ENCODE measurements around the gene ARHGAP18. TPM values are rescaled to one million over a fixed set of nuclear protein-coding genes. Genes with fewer than 3 reads are reported as not detected.

Gene ARHGAP18
- total and polyA plus RNA-seq, 7 donors, result 1.6 to 6.8 (median 5.5) TPM

DNA sequence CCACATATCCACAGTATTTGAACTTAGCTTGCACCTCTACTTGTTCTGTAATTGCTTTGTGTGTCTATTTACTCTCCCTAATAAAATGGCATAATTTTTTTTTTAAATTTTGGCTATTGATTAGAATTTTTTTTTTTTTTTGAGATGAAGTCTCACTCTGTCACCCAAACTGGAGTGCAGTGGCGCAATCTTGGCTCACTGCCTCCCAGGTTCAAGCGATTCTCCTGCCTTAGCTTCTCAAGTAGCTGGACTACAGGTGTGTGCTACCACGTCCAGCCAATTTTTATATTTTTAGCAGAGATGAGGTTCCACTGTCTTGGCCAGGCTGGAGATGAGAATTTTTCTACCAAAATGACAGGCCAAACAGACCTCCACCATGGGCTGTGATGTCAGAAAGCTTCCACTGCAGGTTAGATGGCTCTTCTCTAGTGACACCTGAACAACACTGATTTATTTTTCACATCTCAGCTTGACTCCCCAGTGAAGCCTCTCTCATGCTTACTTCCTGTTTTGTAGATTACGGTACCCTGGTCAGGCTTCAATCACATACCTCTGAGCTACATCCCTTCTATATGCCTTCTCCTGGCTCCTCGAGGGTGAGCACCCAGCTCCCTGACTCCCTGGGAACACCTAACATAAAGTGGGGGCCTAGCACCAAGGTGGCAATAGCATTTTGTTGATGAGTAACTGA is 112.8 kb downstream of the ARHGAP18 start:
- Histone ChIP-seq H3K4me1 (no peaks in the 10 kb centered on the region), H3K9me3 (no peaks in the 10 kb centered on the region), H3K27ac (no peak overlapping the region), H3K36me3 (ENCODE audit: insufficient read depth in 1 of 2, low read depth in 1 of 2) (peaks cover 0 to 34% of the 10 kb centered on the region in 2 donors), H3K4me3 (no peak overlapping the region), H3K27me3 (ENCODE audit: insufficient read depth in 3 of 3, low read length in 2 of 3) (no peaks in the 10 kb centered on the region)
- DNase-seq, result no peak
- WGBS, 3 donors, result 62 to 87% (median 66%) methylated on average over 5 of the region's 5 CpGs
- ATAC-seq, result no peak
- TF ChIP-seq, protein P1, sequence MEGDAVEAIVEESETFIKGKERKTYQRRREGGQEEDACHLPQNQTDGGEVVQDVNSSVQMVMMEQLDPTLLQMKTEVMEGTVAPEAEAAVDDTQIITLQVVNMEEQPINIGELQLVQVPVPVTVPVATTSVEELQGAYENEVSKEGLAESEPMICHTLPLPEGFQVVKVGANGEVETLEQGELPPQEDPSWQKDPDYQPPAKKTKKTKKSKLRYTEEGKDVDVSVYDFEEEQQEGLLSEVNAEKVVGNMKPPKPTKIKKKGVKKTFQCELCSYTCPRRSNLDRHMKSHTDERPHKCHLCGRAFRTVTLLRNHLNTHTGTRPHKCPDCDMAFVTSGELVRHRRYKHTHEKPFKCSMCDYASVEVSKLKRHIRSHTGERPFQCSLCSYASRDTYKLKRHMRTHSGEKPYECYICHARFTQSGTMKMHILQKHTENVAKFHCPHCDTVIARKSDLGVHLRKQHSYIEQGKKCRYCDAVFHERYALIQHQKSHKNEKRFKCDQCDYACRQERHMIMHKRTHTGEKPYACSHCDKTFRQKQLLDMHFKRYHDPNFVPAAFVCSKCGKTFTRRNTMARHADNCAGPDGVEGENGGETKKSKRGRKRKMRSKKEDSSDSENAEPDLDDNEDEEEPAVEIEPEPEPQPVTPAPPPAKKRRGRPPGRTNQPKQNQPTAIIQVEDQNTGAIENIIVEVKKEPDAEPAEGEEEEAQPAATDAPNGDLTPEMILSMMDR (IDR thresholded peaks at IDR 0.05), result no peak
- intact Hi-C loops (cut with DNase I), result loop anchor here (5.0 to 10.0 kb wide), 3 partner anchors 135 to 425 kb away; no protein-coding TSS in a partner anchor

DNA sequence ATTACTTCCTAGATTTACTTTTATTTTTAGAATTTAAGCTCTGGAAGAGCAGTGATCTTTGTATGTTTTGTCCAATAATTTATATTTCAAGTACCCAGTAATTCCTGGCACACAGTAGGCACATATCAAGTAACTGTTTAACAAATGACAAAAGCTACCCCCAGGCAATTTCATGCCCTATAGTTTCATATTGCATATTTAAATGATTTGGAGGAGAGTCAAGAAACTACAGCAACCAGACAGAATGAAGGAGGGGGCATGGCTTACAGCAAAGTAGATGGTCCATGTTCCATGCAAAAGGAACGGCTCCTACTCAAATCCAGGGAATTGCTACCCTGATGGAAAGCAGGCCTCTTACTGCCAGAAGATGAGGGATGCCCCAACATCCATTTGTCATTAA is 113.5 kb downstream of the ARHGAP18 start:
- H3K9me3 ChIP-seq, result no peaks in the 10 kb centered on the region
- TF ChIP-seq, protein P1 (IDR thresholded peaks at IDR 0.05), result no peak
- no peaks in the 10 kb centered on the region for H3K27me3 ChIP-seq (ENCODE audit: insufficient read depth in 3 of 3, low read length in 2 of 3)
- WGBS, 3 donors, result 81 to 87% (median 86%) methylated on average over 1 of the region's 1 CpG
- H3K27ac ChIP-seq, result no peak overlapping the region
- no peaks in the 10 kb centered on the region for H3K4me1 ChIP-seq
- DNase-seq, result no peak
- intact Hi-C loops (cut with DNase I), result loop anchor here (5.0 to 10.0 kb wide), 3 partner anchors 136 to 426 kb away; no protein-coding TSS in a partner anchor
- ATAC-seq, result no peak
- H3K4me3 ChIP-seq, result no peak overlapping the region
- peaks cover 0 to 36% of the 10 kb centered on the region in 2 donors for H3K36me3 ChIP-seq (ENCODE audit: insufficient read depth in 1 of 2, low read depth in 1 of 2)

DNA sequence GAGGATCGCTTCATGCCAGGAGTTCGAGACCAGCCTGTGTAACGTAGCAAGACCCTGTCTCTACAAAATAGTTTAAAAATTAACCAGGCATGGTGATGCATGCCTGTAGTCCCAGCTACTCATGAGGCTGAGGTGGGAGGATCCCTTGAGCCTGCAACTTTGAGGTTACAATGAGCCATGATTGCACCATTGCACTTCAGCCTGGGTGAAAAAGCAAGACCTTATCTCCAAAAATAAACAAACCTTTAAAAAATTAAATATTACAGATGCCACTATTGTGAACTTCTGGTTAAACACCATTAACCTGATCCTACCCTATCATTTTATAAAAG is 116.8 kb downstream of the ARHGAP18 start:
- Histone ChIP-seq H3K27me3 (ENCODE audit: insufficient read depth in 3 of 3, low read length in 2 of 3) (no peaks in the 10 kb centered on the region), H3K4me1 (no peaks in the 10 kb centered on the region), H3K27ac (no peak overlapping the region), H3K4me3 (no peak overlapping the region), H3K36me3 (ENCODE audit: insufficient read depth in 1 of 2, low read depth in 1 of 2) (peaks cover 0 to 33% of the 10 kb centered on the region in 2 donors), H3K9me3 (no peaks in the 10 kb centered on the region)
- ATAC-seq (no peak), DNase-seq (no peak)
- 77 to 98% (median 97%) methylated on average over 3 of the region's 3 CpGs for WGBS, 3 donors
- TF ChIP-seq, protein P1 (IDR thresholded peaks at IDR 0.05), result no peak
- intact Hi-C loops (cut with DNase I), result loop anchor here in 1 of 2 donors (10.0 kb wide), 1 partner anchor 342 kb away; no protein-coding TSS in a partner anchor

DNA sequence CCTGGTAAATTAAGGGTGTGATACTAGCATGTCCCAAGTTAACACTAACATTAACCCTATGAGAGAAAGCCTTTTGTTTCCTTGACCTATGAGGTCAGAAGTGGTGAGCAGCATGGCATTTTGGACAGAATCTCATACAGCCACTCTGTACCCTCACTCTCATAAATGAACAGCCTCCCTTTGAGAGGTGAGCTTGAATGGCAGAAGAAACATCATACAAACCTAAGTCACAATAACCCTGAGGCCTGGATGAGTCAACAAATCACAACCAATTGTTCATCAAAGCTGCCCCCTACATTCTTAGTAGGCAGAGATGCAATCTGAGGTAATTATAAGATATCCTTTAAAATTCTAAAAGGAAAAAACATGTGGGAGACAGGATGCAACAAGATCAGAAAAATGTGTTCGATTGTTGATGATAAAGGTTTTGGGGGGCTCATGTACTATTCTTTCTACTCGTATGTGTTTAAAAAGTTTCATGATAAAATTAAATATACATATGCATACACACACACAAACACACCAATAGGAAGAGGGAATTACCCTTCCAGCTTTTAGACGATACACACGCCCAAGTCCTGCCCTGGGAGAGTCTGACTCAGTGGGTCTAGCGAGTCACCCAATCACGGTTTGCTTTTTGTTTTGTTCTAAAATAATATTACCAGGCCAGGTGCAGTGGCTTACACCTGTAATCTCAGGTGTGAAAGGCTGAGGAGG is 117.3 kb downstream of the ARHGAP18 start:
- H3K27ac ChIP-seq, result no peak overlapping the region
- TF ChIP-seq, protein P1 (IDR thresholded peaks at IDR 0.05), result no peak
- H3K27me3 ChIP-seq (ENCODE audit: insufficient read depth in 3 of 3, low read length in 2 of 3), result no peaks in the 10 kb centered on the region
- H3K36me3 ChIP-seq (ENCODE audit: insufficient read depth in 1 of 2, low read depth in 1 of 2), result peaks cover 0 to 33% of the 10 kb centered on the region in 2 donors
- H3K4me3 ChIP-seq, result no peak overlapping the region
- H3K9me3 ChIP-seq, result no peaks in the 10 kb centered on the region
- DNase-seq (no peak), ATAC-seq (no peak)
- no peaks in the 10 kb centered on the region for H3K4me1 ChIP-seq
- WGBS, 3 donors, result 83 to 95% (median 92%) methylated on average over 6 of the region's 6 CpGs
- intact Hi-C loops (cut with DNase I), result loop anchor here in 1 of 2 donors (10.0 kb wide), 1 partner anchor 342 kb away; no protein-coding TSS in a partner anchor

Measured in psoas muscle (tissue), 8 donors.